NCI-H82 treated with DMSO at 0.1 percent for 48 hours (cell line): ENCODE results near the gene CDRT4.

ENCODE experiments used
- DNase-seq: peaks from one replicate; lab custom pipeline; 2025; ENCODE audit not compliant: unreplicated experiment; lab: John Stamatoyannopoulos, UW

The CDRT4 gene

DNA sequence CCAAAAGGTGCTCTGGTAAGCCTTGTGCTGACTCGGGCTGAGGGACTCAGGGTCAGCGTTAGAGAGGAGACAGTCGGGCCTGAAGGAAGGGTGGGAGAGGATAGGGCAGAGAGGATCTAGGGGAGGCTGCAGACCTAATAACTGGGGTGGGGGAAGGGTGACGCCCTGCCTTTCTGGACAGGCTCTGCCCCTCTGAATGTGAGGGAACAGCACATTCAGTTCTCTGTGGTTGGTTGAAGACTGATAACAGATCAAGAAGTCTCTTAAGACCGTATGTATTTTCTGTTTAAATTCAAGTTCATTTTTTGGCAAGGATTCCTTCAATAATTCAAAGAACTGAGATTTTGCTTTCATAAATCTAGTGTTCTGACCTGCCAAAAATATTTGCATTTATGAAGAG, 69.8 kb downstream of the CDRT4 start:
- no peak for DNase-seq

DNA sequence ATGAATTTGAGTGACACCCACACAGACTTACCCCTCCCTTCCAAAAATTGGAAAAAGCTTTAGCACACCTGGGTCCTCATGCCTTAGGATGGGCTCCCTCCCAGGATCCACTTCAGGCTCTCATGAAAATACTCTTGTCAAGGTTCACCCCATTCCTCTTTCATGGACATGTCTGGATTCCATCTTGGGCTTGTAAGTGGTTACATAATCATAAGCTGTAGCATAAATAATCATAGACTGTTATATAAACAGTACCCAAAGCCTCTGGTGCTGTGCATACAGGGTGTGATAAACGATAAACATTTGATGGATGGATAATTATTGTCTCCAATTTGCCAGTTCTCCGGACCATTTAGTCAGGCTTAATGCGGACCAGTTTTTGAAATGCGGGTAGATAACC, 72.3 kb downstream of the CDRT4 start:
- no peak for DNase-seq

DNA sequence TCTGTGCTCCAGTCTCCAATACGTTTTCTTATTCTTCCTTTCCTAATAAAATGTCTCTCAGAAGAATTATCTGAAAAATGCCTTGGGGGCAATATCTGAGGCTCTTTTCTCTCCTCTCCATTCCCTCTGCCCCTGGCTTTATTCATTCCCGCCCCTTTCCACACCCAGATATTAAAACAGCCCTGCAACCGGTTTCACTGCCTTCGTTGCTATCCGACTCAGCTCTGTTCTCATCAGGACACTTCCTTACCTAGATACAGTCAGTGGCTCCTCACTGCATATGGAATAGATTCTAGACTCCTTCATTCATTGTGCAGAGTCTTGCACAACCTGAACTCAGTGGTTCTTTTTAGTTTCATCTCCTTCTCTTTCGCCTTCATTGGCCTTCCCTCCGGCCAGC, 74.0 kb downstream of the CDRT4 start:
- DNase-seq, result no peak

DNA sequence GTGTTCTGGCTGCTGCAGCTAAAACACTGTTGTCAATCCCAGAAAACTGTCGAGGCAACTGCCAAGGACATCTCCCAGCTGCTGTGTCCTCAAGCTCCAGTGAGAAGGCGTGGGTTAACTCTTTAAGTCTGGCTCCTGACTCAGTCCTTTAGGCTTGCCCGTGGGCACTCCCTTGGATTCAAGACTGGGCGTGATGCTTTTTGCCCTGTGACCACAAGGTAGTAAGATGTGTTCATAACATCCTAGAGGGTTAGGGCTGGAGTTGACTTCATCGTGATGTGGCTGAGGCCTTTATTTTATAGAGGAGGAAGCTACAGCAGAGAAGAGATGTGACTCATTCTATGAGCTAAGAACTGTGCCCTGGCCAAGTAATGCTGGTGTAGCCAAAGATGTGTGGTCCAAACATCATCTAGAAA, 75.1 kb downstream of the CDRT4 start:
- no peak for DNase-seq

DNA sequence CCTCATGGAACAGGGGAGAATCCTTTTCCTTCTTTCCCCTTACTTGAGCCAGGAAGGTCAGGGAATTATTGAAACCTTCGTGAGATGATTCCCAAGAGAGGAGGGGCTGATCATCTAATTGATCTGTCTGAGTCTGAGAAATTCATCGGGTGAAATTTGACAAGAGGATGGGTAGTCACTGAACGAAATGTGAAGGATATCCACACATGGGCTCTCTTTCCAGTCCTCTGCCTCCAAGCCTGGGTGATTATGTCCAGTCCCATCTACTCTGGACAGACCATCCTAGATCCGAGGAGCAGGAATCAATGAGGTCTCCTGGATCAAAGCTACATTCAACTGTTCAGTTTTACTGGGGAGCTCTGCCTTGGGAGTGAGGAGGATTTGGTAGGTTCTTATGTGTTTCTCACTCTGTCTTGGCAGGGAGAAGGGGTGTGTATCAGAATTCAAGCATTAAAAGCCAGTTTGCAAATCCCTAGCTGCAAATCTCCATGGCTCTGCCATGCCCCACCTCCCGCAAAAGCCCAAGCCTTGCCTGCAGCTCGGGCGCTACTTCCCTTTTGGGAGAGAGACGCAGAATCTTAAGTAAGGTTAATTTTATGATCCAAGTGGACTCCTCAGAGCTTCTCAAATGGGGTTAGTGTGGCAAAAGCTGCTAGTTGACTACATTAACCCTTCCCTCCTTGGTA, 78.9 kb downstream of the CDRT4 start:
- no peak for DNase-seq

DNA sequence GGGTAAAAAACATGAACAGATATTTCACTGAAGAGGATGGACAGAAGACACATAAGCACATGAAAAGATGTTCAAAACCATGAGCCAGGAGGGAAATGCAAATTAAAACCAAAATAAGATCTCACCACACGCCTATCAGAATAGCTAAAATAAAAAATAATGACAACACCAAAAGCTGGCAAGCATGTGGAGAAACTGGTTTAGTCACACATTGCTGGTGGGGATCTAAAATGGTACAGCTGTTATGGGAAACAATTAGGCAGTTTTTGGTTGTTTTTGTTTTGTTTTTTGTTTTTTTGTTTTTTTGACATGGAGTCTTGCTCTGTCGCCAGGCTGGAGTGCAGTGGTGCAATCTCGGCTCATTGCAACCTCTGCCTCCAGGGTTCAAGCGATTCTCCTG, 81.3 kb downstream of the CDRT4 start:
- no peak for DNase-seq
